WTC11 (cell line): ENCODE results near the gene EIF4G1. TPM values are rescaled to one million over a fixed set of nuclear protein-coding genes. Genes with fewer than 3 reads are reported as not detected.

Experiments used
- ATAC-seq: fragments of 200-7000 bp; cut with Tn5 transposase; 2 replicates; pipeline ENCODE4 v1.10.0; 2021; ENCODE audit warnings: mild to moderate bottlenecking, moderate library complexity
- CTCF ChIA-PET: fragments of 300-600 bp; sonication (Branson Sonifier 250); formaldehyde crosslinking; loops from one replicate; lab custom pipeline; 2021; ENCODE audit warnings: antibody characterized with exemption; lab: Charles Lee
- POLR2A ChIA-PET: fragments of 350-600 bp; sonication (Branson Sonifier 250); formaldehyde crosslinking; loops from one replicate; lab custom pipeline; 2021; ENCODE audit warnings: antibody characterized with exemption; lab: Charles Lee
- DNase-seq: peaks from one replicate; pipeline ENCODE4 v3.0.0; 2021; ENCODE audit warnings: low spot score
- H3K27ac Mint-ChIP-seq: 2 replicates; pipeline ENCODE4 v1.8.0; 2021; ENCODE audit warnings: mixed read lengths
- H3K27me3 Mint-ChIP-seq: 2 replicates; pipeline ENCODE4 v1.8.0; 2021; ENCODE audit warnings: low read depth, mild to moderate bottlenecking, moderate library complexity, mixed read lengths
- H3K36me3 Mint-ChIP-seq: 2 replicates; pipeline ENCODE4 v1.8.0; 2021; ENCODE audit warnings: mixed read lengths
- H3K4me1 Mint-ChIP-seq: 2 replicates; pipeline ENCODE4 v1.8.0; 2022; ENCODE audit warnings: mixed read lengths
- H3K4me3 Mint-ChIP-seq: 2 replicates; pipeline ENCODE4 v1.8.0; 2021; ENCODE audit warnings: mild to moderate bottlenecking, moderate library complexity, mixed read lengths
- H3K9me3 Mint-ChIP-seq: 2 replicates; pipeline ENCODE4 v1.8.0; 2021; ENCODE audit warnings: mixed read lengths
- AR ChIP-seq: fragments of 250-450 bp; sonication (Bioruptor Pico); IDR thresholded peaks from 2 replicates; pipeline ENCODE4 v1.9.0; 2021; ENCODE audit warnings: mild to moderate bottlenecking
- ATF1 ChIP-seq: sonication (generic); formaldehyde crosslinking; IDR thresholded peaks from 2 replicates; pipeline ENCODE4 v1.8.1; 2023; ENCODE audit warnings: mild to moderate bottlenecking, moderate library complexity, missing genetic modification reagents
- CREB1 ChIP-seq: sonication (generic); formaldehyde crosslinking; IDR thresholded peaks from 2 replicates; pipeline ENCODE4 v1.8.0; 2023; ENCODE audit warnings: mild to moderate bottlenecking, missing genetic modification reagents
- ELF4 ChIP-seq: sonication (generic); formaldehyde crosslinking; IDR thresholded peaks from 2 replicates; pipeline ENCODE4 v1.8.1; 2022; ENCODE audit warnings: low read depth, mild to moderate bottlenecking, moderate library complexity, missing genetic modification reagents
- FOXJ3 ChIP-seq: sonication (generic); formaldehyde crosslinking; IDR thresholded peaks from 2 replicates; pipeline ENCODE4 v1.9.0; 2021; ENCODE audit warnings: missing genetic modification reagents, mild to moderate bottlenecking, borderline replicate concordance
- FOXK1 ChIP-seq: sonication (generic); formaldehyde crosslinking; IDR thresholded peaks from 2 replicates; pipeline ENCODE4 v1.8.0; 2022; ENCODE audit warnings: mild to moderate bottlenecking, moderate library complexity, missing genetic modification reagents
- GTF2I ChIP-seq: fragments of 250-450 bp; sonication (Bioruptor Pico); conservative IDR thresholded peaks from 2 replicates; pipeline ENCODE4 v1.4.0; 2021; ENCODE audit warnings: mild to moderate bottlenecking
- NFE2L1 ChIP-seq: sonication (generic); formaldehyde crosslinking; IDR thresholded peaks from 2 replicates; pipeline ENCODE4 v1.8.1; 2023; ENCODE audit warnings: missing genetic modification reagents
- OVOL2 ChIP-seq: fragments of 250-450 bp; sonication (Bioruptor Pico); IDR thresholded peaks from 2 replicates; pipeline ENCODE4 v1.9.0; 2021; ENCODE audit warnings: mild to moderate bottlenecking, borderline replicate concordance
- SMAD4 ChIP-seq: sonication (generic); formaldehyde crosslinking; IDR thresholded peaks from 2 replicates; pipeline ENCODE4 v1.8.0; 2022; ENCODE audit warnings: mild to moderate bottlenecking, missing genetic modification reagents
- ZSCAN18 ChIP-seq: fragments of 250-450 bp; sonication (Bioruptor Pico); IDR thresholded peaks from 2 replicates; pipeline ENCODE4 v2.1.2; 2022; ENCODE audit warnings: mild to moderate bottlenecking, moderate library complexity
- total RNA-seq: library from RNA; stranded (reverse); gene quantifications from 3 replicates; pipeline ENCODE4 v1.2.3, GENCODE V29; 2021

Gene EIF4G1
- total RNA-seq, 1 experiment from 2014 or later = 557 TPM

- peaks cover 38% of the 10 kb centered on the region for H3K27me3 Mint-ChIP-seq
- no peak overlapping the region for H3K27ac Mint-ChIP-seq
- H3K4me3 Mint-ChIP-seq = no peak overlapping the region
- ChIA-PET POLR2A (no interaction called here), CTCF (interaction anchor here (1.0 to 5.2 kb wide), 3 partner anchors 13 to 157 kb away, joined by 4 to 33 read pairs (median 30); no protein-coding TSS in a partner anchor)
- no peaks in the 10 kb centered on the region for H3K36me3 Mint-ChIP-seq
- TF ChIP-seq AR (CRISPR knock-in tag) (no peak), FOXK1 (no peak), ATF1 (CRISPR knock-in tag) (no peak), FOXJ3 (no peak), OVOL2 (CRISPR knock-in tag) (no peak), ELF4 (CRISPR knock-in tag) (no peak), NFE2L1 (no peak), ZSCAN18 (CRISPR knock-in tag) (no peak), GTF2I (CRISPR knock-in tag) (no peak), SMAD4 (CRISPR knock-in tag) (no peak), CREB1 (no peak)
- H3K4me1 Mint-ChIP-seq = peaks cover 3% of the 10 kb centered on the region
- no peak for DNase-seq
- ATAC-seq = no peak
- H3K9me3 Mint-ChIP-seq = no peaks in the 10 kb centered on the region
Measured at GRCh38 chr3:184384342-184384741, 69.9 kb downstream of the EIF4G1 start.

Other genes with a start within 250 kb of the EIF4G1 start
- gene HTR3E, start 217.5 kb upstream of the EIF4G1 start, total RNA-seq = not detected in 3 replicates
- gene EIF2B5, start 179.2 kb upstream of the EIF4G1 start, total RNA-seq = 36.6 to 42.3 TPM (median 38.0 TPM) in 3 replicates
- gene DVL3, start 159.2 kb upstream of the EIF4G1 start, total RNA-seq = 64.5 to 76.2 TPM (median 66.5 TPM) in 3 replicates
- gene AP2M1, start 139.8 kb upstream of the EIF4G1 start, total RNA-seq = 370 to 399 TPM (median 383 TPM) in 3 replicates
- gene ABCF3, start 128.4 kb upstream of the EIF4G1 start, total RNA-seq = 49.7 to 63.6 TPM (median 50.0 TPM) in 3 replicates
- 0.44 to 0.57 TPM (median 0.55 TPM) in 3 replicates for gene VWA5B2, start 85.0 kb upstream of the EIF4G1 start, total RNA-seq
- gene ALG3, start 65.6 kb upstream of the EIF4G1 start, total RNA-seq = 57.3 to 60.0 TPM (median 58.7 TPM) in 3 replicates
- 11.3 to 11.8 TPM (median 11.4 TPM) in 3 replicates for gene EEF1AKMT4, start 64.9 kb upstream of the EIF4G1 start, total RNA-seq
- 10.5 to 13.1 TPM (median 11.5 TPM) in 3 replicates for gene CAMK2N2, start 53.1 kb upstream of the EIF4G1 start, total RNA-seq
- 0.46 to 1.2 TPM (median 0.64 TPM) in 3 replicates for gene ECE2, start 38.6 kb upstream of the EIF4G1 start, total RNA-seq
- 303 to 359 TPM (median 320 TPM) in 3 replicates for gene PSMD2, start 15.4 kb upstream of the EIF4G1 start, total RNA-seq
- gene FAM131A, start 23.0 kb downstream of the EIF4G1 start, total RNA-seq = 20.3 to 23.0 TPM (median 20.4 TPM) in 3 replicates
- 15.7 to 22.6 TPM (median 17.0 TPM) in 3 replicates for gene CLCN2, start 47.0 kb downstream of the EIF4G1 start, total RNA-seq
- 117 to 133 TPM (median 118 TPM) in 3 replicates for gene POLR2H, start 47.1 kb downstream of the EIF4G1 start, total RNA-seq
- 0.55 to 1.4 TPM (median 1.0 TPM) in 3 replicates for gene THPO, start 63.6 kb downstream of the EIF4G1 start, total RNA-seq
- 1.3 to 2.7 TPM (median 1.8 TPM) in 3 replicates for gene CHRD, start 65.4 kb downstream of the EIF4G1 start, total RNA-seq
- 5.3 to 11.4 TPM (median 6.3 TPM) in 3 replicates for gene EPHB3, start 247.2 kb downstream of the EIF4G1 start, total RNA-seq